GM18873 (cell line): ENCODE measurements around the gene IL9R.
"Not testable (repeated sequence)": the region's sequence is repeated elsewhere in the genome, so short reads cannot be mapped to it uniquely, and the experiment has no call there.

Source experiments
- ATAC-seq: cut with Tn5 transposase; IDR thresholded peaks from one replicate; pipeline ENCODE4 v1.9.1; 2021; ENCODE audit warnings: mild to moderate bottlenecking, moderate library complexity, moderate number of reproducible peaks; ENCODE audit not compliant: unreplicated experiment, low FRiP score

The IL9R gene

GRCh38 chrX:155998116-155998515 lies 620 bp downstream of the IL9R start:
- ATAC-seq: no peak

DNA sequence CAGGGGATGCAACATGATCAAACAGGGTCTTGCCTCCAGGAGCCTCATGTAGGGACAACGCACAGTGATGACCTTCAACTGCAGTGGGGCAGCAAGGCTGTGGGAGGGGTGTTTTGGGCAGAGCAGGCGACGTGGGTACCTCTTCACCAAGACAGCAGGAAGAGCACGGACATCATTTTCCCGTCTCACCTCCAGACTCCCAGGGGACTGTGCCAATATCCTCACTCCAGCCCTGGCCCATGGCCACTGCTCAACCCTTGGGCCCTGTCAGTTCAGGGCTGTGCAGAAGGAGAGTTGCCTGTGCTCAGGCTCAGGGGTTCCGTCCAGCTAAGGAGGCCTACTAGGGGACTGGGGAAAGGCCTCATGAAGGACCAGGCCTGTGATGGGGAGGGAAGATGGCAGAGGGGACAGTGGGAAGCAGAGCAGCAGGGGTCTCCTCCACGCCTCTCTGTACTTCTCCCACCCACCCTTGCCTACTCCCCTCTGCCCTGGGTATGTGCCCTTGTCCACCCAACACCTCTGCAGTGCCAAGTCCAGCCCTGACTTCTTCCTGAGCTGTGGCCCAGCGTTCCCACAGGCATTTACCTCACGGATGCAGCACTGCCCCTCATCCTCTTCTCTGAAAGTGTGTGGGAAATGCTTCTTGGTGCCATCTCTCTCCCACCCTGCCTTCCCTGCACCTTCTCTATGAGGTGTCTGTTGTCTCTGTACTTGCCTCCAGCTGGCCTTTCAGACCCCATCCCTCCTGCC lies 1.4 kb downstream of the IL9R start:
- no peak for ATAC-seq

DNA sequence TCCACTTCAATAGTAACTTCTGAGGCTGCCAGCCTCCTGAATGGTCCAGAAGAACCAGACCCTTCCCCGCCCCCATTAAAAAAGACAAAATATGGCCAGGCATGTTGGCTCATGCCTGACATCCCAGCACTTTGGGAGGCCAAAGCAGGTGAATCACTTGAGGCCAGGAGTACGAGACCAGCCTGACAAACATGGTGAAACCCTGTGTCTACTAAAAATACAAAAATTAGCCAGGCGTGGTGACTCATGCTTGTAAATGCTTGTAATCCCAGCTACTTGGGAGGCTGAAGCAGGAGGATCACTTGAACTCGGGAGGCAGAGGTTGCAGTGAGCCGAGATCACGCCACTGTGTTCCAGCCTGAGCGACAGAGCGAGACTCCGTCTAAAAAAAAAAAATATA lies 2.3 kb downstream of the IL9R start:
- not testable (repeated sequence) for ATAC-seq

DNA sequence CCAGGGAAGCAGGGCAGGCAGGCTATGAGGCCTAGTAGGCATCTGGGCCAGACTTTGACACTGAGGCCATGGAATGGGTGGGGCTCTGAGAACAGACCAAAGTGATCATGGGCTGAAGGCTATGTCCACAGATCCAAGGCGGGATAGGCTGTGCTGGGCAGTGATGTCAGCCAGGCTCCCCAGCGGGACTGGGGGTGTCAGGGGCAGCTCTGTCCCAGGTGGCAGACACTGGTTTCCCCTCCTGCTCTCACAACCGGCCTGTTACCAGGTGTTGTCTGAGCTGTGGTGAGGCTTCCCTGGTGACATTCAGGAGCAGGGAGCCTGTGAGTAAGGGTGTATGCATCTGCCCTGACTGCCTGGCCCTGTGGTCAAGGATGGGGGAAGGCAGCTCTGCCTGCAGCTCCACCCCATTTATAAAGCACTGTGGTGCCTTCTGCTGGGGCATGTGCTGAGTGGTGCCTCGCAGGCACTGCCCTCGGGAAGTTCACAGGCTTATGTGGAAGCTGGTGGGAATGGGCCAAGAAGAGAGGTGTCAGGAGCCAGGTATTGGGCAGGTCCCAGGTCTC lies 2.9 kb downstream of the IL9R start:
- no peak for ATAC-seq

GRCh38 chrX:156001001-156001666 lies 3.6 kb downstream of the IL9R start:
- ATAC-seq: no peak

DNA sequence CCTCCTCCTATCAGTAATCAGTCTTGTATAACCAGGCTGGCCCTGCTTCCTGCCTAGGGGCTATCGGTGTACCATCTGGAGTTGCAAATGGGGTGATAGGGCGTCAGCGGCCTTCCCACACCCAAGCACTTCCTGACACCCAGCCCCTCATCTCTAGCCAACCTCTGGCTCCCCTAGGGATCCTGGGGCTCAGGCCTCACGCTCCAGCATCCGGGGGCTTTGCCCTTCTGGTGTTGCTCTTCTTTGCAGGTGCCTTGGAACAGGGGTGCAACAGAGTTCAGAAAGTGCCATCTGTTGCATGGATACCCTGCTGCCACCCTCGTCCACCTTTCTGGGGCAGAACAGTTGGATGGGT lies 4.1 kb downstream of the IL9R start:
- ATAC-seq: no peak

DNA sequence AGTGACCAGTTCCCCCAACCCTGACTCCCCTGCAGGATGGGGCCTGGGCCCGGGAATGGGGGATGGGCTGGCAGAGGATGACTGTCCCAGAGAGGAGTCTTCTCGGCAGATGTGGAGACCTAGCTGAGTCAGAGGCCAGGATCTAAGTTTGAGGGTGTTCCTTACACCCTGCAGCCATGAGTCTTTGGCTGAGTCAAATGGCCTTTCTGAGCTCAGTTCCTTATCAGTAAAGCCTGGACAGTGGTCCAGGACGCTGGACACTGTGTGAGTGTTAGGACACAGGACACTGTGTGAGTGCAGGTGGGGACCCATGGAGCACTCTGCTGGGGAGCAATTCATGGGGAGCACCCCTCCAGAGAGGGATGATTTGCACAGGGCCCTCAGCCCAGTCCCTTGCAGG lies 5.0 kb downstream of the IL9R start:
- no peak for ATAC-seq

DNA sequence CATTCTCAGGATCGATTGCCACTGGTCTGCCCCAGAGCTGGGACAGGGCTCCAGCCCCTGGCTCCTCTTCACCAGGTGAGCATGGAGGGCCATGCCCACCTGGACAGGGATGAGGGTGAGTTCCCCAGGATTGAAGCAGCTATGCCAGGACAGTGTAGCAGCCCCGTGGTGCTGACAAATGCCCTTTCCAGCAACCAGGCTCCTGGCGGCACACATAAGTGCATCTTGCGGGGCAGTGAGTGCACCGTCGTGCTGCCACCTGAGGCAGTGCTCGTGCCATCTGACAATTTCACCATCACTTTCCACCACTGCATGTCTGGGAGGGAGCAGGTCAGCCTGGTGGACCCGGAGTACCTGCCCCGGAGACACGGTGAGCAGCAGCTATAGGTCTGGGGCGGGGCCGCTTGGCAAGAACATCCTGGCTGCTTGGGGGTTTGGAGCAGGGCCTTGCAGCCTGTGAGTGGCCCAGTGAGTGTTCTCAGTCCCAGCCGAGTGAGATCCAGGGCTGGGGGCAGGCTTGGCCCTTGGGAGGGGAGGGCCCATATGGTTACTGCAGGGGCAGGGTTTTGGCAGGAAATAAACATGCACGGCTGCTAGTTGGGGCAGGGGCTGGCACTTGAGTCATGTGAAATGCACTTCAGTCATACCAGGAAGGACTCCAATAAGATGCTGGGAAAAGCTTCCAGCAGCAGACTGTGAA lies 6.1 kb downstream of the IL9R start:
- ATAC-seq: no peak

GRCh38 chrX:156004256-156004655 lies 6.8 kb downstream of the IL9R start:
- ATAC-seq: no peak

DNA sequence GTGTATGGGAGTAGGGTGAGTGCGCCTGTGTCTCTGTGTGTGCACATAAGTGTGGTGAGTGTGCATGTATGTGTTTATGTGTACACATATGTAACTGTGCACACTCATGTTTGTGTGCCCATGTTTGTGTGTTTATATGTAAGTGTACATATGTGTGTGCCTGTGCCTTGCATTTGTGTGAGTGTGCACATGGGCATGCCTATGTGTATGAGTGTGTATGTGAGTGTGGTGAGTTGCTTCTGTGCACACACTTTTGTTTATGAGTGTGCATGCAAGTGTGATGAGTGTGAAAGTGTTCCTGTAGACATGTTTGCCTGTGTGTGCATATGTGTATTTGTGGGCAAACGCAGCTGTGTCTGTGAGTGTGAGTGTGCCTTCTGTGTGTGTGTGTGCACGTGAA lies 7.2 kb downstream of the IL9R start:
- ATAC-seq: no peak

- no peak for ATAC-seq
Measured at GRCh38 chrX:156005144-156005543, 7.6 kb downstream of the IL9R start.

DNA sequence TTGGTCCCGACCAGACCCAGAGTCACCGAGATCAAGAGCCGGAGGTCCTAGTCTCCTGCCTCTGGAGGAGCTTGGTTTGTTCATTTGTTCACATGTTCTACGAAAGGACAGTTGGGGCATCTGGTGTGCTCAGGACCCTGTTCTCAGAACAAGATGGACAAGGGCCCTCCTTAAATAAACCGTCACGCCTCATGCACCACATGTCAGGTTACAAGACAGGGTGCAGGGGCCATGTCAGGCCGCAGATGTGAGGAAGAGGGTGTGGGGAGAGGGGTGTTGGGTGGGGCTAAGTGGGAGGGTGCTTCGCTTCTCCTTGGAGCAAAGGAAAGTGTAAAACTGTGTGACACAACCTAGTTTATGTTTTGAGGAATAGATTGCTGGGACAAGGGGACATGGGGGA lies 9.0 kb downstream of the IL9R start:
- not testable (repeated sequence) for ATAC-seq

- ATAC-seq: not testable (repeated sequence)
Measured at GRCh38 chrX:156008379-156008778, 10.9 kb downstream of the IL9R start.

DNA sequence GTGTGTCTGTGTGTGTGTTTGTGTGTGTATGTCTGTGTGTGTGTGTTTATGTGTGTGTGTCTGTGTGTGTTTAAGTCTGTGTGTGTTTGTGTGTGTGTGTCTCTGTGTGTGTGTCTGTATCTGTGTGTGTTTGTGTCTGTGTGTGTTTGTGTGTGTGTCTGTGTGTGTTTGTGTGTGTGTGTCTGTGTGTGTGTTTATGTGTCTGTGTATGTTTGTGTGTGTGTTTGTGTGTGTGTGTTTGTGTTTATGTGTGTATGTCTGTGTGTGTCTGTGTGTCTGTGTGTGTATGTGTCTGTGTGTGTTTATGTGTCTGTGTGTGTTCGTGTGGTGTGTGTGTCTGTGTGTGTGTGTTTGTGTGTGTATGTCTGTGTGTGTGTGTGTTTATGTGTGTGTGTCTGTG lies 11.4 kb downstream of the IL9R start:
- no peak for ATAC-seq

- ATAC-seq: not testable (repeated sequence)
Measured at GRCh38 chrX:156009691-156010090, 12.2 kb downstream of the IL9R start.

DNA sequence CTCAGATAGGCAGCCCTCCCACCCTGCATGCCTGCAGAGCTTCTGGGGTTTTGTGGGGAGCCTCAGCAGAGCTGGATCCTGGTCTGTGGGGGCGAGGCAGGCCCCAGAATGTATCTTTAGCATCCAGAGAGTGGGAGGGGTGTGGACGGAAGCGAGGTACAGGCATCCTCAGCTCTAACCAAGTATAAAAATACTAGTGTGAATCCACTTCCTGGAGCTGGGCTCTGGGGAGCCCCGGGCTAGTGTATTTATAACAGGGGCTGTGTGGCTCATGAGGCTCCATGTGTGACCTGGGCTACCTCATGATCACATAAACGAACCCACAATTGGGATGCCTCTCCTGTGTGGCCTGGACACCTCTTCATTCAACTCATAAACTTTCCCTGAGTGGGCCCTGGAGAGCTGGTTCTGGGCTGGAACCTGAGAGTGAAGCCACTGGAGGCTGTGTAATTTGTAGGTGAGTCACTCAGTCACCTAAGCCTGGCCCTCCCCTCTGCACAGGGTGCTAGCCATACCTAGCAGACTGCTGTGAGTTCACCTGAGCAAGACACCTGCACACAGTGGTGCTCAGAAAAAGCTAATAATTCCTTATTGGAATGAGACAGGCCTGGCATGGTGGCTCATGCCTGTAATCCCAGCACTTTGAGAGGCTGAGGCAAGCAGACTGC lies 15.9 kb downstream of the IL9R start:
- ATAC-seq: not testable (repeated sequence)

DNA sequence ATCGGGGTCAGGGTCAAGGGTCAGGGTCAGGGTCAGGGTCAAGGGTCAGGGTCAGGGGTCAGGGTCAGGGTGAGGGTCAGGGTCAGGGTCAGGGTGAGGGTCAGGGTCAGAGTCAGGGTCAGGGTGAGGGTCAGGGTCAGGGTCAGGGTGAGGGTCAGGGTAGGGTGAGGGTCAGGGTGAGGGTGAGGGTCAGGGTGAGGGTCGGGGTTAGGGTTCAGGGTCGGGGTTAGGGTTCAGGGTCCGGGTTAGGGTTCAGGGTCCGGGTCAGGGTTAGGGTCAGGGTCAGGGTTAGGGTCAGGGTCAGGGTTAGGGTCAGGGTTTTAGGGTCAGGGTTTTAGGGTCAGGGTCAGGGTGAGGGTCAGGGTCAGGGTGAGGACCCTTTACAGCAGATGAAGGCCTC lies 22.4 kb downstream of the IL9R start:
- not testable (repeated sequence) for ATAC-seq

- ATAC-seq: not testable (repeated sequence)
Measured at GRCh38 chrX:156023002-156023401, 25.5 kb downstream of the IL9R start.

GRCh38 chrX:156024949-156025492 lies 27.5 kb downstream of the IL9R start:
- not testable (repeated sequence) for ATAC-seq

GRCh38 chrX:156028653-156029237 lies 31.2 kb downstream of the IL9R start:
- not testable (repeated sequence) for ATAC-seq
